Measurements from ENCODE around the gene ILK.

DNA sequence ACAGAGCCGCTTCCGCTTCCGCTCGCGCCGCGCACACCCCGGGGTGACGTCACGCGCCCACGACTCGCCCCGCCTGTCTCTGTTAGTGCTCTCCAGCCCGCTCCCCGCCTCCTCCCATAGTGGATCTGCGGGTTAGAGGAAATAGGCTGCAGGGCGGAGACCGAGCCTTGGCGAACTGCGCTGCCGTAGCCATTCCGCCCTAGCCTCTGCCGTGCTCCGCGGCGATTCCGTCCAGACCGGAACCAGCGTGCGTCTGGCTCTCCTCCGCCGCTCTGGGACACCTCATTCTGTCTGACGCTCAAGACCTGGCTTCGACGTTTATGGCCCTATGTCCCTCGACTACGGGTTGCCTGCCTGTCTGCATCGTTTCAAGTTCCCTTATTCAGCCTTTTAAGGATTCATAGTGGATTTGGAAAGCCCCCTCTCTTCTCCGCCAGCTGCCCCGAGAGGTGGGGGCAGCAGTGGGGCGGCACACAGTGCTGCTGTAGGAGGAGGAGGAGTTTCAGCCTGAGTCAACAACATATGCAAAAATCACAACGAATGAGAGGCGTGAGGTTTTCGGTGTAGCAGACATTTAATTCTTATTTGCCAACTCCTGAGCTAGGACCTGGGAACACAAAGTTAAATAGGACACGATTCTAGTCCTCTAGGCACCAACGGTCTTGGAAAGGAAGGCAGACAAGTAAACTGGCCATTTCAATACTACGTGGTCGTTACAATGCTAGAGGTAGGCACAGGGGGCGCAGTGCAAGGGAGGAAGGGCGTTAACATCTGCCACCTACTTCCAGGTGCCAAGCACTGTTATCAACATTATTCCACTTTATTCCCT lies 8.9 kb downstream of the ILK start, which contains the start of gene TAF10:
- TF ChIP-seq, protein P1, sequence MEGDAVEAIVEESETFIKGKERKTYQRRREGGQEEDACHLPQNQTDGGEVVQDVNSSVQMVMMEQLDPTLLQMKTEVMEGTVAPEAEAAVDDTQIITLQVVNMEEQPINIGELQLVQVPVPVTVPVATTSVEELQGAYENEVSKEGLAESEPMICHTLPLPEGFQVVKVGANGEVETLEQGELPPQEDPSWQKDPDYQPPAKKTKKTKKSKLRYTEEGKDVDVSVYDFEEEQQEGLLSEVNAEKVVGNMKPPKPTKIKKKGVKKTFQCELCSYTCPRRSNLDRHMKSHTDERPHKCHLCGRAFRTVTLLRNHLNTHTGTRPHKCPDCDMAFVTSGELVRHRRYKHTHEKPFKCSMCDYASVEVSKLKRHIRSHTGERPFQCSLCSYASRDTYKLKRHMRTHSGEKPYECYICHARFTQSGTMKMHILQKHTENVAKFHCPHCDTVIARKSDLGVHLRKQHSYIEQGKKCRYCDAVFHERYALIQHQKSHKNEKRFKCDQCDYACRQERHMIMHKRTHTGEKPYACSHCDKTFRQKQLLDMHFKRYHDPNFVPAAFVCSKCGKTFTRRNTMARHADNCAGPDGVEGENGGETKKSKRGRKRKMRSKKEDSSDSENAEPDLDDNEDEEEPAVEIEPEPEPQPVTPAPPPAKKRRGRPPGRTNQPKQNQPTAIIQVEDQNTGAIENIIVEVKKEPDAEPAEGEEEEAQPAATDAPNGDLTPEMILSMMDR (IDR thresholded peaks at IDR 0.05 in 2 of 3, conservative IDR thresholded peaks at IDR 0.05 in 1 of 3; ENCODE audit: borderline replicate concordance in 1 of 3, insufficient read depth in 1 of 3, low read depth in 2 of 3, low read length in 2 of 3), result peak in 2 of 3 experiments; percentile 63 to 67; a peak in 4 of 6 replicates
- no peak for TF ChIP-seq SIN3A (IDR thresholded peaks at IDR 0.05; ENCODE audit: low read depth)
- TF ChIP-seq POLR2AphosphoS5 (IDR thresholded peaks at IDR 0.05; ENCODE audit: low read depth, low read length), result peak; percentile 98
- TF ChIP-seq, protein P2, sequence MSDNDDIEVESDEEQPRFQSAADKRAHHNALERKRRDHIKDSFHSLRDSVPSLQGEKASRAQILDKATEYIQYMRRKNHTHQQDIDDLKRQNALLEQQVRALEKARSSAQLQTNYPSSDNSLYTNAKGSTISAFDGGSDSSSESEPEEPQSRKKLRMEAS (IDR thresholded peaks at IDR 0.05), result no peak
- peak; percentile 21 for TF ChIP-seq TCF7L2 (IDR thresholded peaks at IDR 0.05; ENCODE audit: borderline replicate concordance, extremely low read depth, insufficient read depth, insufficient read length)
- no peak for TF ChIP-seq EZH2phosphoT487 (IDR thresholded peaks at IDR 0.05; ENCODE audit: borderline replicate concordance)
- TF ChIP-seq EZH2 (IDR thresholded peaks at IDR 0.05), result no peak

Measured in HCT116 (cell line).